GM12865 (cell line): ENCODE results near the gene NAP1L1.

Source experiments
- DNase-seq: peaks from one replicate; pipeline ENCODE4 v3.0.0; 2010; ENCODE audit warnings: low read depth
- H3K4me3 ChIP-seq: 2 replicates; pipeline ENCODE4 v1.5.1; 2011; ENCODE audit warnings: mild to moderate bottlenecking, low read depth, low read length, control low read depth
- TF ChIP-seq, protein P1 (sequence below): IDR thresholded peaks from 2 replicates; pipeline ENCODE4 v1.5.1; 2011; ENCODE audit warnings: low read length, control low read depth, low read depth, inconsistent platforms; ENCODE audit not compliant: insufficient read depth; ENCODE audit errors: missing control alignments

The NAP1L1 gene

GRCh38 chr12:76117067-76117691 lies 32.7 kb upstream of the NAP1L1 start:
- no peak for DNase-seq
- no peak overlapping the region for H3K4me3 ChIP-seq
- TF ChIP-seq, protein P1, sequence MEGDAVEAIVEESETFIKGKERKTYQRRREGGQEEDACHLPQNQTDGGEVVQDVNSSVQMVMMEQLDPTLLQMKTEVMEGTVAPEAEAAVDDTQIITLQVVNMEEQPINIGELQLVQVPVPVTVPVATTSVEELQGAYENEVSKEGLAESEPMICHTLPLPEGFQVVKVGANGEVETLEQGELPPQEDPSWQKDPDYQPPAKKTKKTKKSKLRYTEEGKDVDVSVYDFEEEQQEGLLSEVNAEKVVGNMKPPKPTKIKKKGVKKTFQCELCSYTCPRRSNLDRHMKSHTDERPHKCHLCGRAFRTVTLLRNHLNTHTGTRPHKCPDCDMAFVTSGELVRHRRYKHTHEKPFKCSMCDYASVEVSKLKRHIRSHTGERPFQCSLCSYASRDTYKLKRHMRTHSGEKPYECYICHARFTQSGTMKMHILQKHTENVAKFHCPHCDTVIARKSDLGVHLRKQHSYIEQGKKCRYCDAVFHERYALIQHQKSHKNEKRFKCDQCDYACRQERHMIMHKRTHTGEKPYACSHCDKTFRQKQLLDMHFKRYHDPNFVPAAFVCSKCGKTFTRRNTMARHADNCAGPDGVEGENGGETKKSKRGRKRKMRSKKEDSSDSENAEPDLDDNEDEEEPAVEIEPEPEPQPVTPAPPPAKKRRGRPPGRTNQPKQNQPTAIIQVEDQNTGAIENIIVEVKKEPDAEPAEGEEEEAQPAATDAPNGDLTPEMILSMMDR = no peak

DNA sequence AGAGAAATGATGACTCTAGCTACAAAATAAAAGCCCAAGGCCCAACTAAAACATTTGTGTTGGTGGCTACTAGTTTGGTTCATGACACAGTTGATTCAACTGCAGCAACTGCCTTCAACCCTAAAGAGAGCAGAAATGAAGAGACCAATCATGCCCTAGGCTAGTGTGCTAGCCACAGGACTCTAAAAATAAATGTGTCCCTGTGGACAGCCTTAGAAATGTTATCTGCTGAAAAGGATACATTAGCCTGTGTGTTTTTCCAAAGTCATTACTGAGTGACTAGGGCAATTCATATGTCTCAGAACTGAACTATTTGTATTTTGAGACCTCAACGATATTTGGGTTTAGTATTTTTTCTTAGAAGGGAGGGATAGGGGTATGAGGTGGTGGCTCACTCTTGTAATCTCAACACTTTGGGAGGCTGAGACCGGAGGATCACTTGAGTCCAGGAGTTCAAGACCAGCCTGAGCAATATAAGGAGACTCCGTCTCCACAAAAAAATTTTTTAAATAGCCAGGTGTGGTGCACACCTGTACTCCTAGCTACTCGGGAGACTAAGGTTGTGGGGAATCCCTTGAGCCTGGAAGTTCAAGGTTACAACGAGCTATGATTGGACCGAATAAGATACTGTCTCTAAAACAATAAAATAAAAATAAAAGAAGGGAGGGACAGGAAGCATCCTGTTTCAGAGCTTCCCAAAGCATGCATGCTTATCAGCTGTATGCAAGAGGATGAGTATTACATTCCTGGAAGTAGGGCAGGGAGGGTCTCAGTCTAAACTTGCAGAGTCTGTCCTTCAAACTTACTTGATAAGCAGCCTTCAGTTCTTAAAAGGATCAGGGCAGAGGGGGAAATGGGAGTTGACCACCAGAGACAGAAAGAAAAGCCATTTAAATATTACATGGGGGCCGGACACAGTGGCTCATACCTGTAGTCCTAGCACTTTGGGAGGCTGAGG lies 29.6 kb upstream of the NAP1L1 start:
- DNase-seq = no peak
- TF ChIP-seq, protein P1 = no peak

DNA sequence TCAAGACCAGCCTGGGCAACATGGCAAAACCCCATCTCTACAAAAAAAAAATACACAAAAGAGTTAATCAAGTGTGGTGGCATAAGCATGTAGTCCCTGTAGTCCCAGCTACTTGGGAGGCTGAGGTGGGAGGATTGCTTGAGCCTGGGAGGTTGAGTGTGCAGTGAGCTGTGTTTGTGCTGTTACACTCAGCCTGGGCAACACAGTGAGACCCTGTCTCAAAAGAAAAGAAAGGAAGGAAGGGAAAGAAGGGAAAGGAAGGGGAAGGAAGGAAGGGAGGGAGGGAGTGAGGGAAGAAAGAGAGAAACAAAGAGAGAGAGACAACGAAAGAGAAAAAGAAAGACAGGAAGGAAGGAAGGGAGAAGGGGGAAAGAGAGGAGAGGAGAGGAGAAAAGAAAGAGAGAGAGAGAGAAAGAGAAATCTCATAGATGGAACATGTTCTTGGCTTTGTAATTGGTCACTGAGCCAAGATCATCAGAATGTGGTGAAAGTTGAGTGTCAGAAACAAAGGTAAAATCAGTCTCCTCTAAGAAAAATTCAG lies 26.8 kb upstream of the NAP1L1 start:
- TF ChIP-seq, protein P1 = no peak
- no peak overlapping the region for H3K4me3 ChIP-seq
- no peak for DNase-seq

More for the DNA sequence above, 29.6 kb upstream of the NAP1L1 start:
- H3K4me3 ChIP-seq = no peak overlapping the region

GRCh38 chr12:76109879-76110278 lies 25.4 kb upstream of the NAP1L1 start:
- no peak overlapping the region for H3K4me3 ChIP-seq
- no peak for DNase-seq
- TF ChIP-seq, protein P1 = no peak

DNA sequence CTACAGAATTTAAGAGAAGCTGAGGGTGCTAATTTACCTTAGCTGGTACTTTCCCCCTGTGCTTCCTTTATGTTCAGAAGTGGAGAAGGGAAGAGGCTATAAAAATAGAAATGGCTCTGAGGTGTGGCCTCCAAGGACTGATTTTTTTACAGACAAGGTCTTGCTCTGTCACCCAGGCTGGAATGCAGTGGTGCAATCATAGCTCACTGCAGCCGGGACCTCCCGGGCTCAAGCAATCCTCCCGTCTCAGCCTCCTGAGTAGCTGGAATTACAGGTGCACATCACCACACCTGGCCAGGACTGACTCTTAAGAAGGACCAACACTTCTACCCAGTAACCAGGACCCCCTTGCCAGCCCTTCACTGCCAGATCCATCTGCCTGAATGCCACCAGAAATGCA lies 23.9 kb upstream of the NAP1L1 start:
- no peak for DNase-seq
- TF ChIP-seq, protein P1 = no peak
- no peak overlapping the region for H3K4me3 ChIP-seq

- TF ChIP-seq, protein P1 = no peak
- no peak overlapping the region for H3K4me3 ChIP-seq
- no peak for DNase-seq
These were observed 22.1 kb upstream of the NAP1L1 start for GRCh38 chr12:76106631-76107030.
